DND-41 (cell line): Measurements from ENCODE around the gene PRKCE.

Experiments
- ATAC-seq: fragments of 200-7000 bp; cut with Tn5 transposase; 3 replicates; pipeline ENCODE4 v1.9.1; 2021; ENCODE audit warnings: low read depth; ENCODE audit not compliant: insufficient read depth
- DNase-seq: peaks from one replicate; pipeline ENCODE4 v3.0.0-alpha.2; 2020
- H2AFZ ChIP-seq: 2 replicates; pipeline ENCODE4 v1.6.0; 2012; ENCODE audit warnings: low read depth, low read length
- H3K27ac ChIP-seq: 2 replicates; pipeline ENCODE4 v1.5.1; 2012; ENCODE audit warnings: low read length, inconsistent platforms
- H3K27me3 ChIP-seq: fragments of 200-600 bp; sonication (generic); 2 replicates; pipeline ENCODE4 v1.6.0; 2012; ENCODE audit warnings: low read length, mild to moderate bottlenecking, inconsistent platforms; ENCODE audit not compliant: insufficient read depth, poor library complexity
- H3K36me3 ChIP-seq: 2 replicates; pipeline ENCODE4 v1.5.1; 2012; ENCODE audit warnings: low read length, inconsistent platforms; ENCODE audit not compliant: insufficient read depth
- H3K4me1 ChIP-seq: 2 replicates; pipeline ENCODE4 v1.5.1; 2012; ENCODE audit warnings: mild to moderate bottlenecking, low read length; ENCODE audit not compliant: insufficient read depth
- H3K4me2 ChIP-seq: 2 replicates; pipeline ENCODE4 v1.6.0; 2012; ENCODE audit warnings: mild to moderate bottlenecking, moderate library complexity, low read length, inconsistent platforms; ENCODE audit not compliant: insufficient read depth
- H3K4me3 ChIP-seq, 2 experiments: fragments of 200-600 bp in 1 of 2; shearing (Covaris generic) in 1 of 2; 2 replicates each; pipeline ENCODE4 v1.5.1; 2012 to 2016; ENCODE audit warnings: inconsistent platforms in 2 of 2, low read length in 2 of 2, mild to moderate bottlenecking in 2 of 2, low read depth in 1 of 2, moderate library complexity in 1 of 2
- H3K79me2 ChIP-seq: 2 replicates; pipeline ENCODE4 v1.6.0; 2012; ENCODE audit warnings: low read length, inconsistent platforms; ENCODE audit not compliant: insufficient read depth
- H3K9ac ChIP-seq: 2 replicates; pipeline ENCODE4 v1.6.0; 2012; ENCODE audit warnings: low read depth, mild to moderate bottlenecking, inconsistent platforms, low read length, moderate library complexity
- H3K9me3 ChIP-seq: 2 replicates; pipeline ENCODE4 v1.5.1; 2012; ENCODE audit warnings: low read length, moderate library complexity, mild to moderate bottlenecking, inconsistent platforms; ENCODE audit not compliant: insufficient read depth, severe bottlenecking
- H4K20me1 ChIP-seq: 2 replicates; pipeline ENCODE4 v1.6.0; 2012; ENCODE audit warnings: low read length; ENCODE audit not compliant: insufficient read depth
- EZH2 ChIP-seq: IDR thresholded peaks from 3 replicates; pipeline ENCODE4 v1.6.1; 2012; ENCODE audit warnings: borderline replicate concordance, low read depth, mild to moderate bottlenecking, moderate library complexity, low read length, inconsistent platforms; ENCODE audit not compliant: severe bottlenecking
- TF ChIP-seq, protein P1 (sequence below): IDR thresholded peaks from 2 replicates; pipeline ENCODE4 v1.5.1; 2012; ENCODE audit warnings: borderline replicate concordance, low read length, moderate library complexity, mild to moderate bottlenecking; ENCODE audit not compliant: poor library complexity, severe bottlenecking; ENCODE audit errors: extremely low read depth

The PRKCE gene

DNA sequence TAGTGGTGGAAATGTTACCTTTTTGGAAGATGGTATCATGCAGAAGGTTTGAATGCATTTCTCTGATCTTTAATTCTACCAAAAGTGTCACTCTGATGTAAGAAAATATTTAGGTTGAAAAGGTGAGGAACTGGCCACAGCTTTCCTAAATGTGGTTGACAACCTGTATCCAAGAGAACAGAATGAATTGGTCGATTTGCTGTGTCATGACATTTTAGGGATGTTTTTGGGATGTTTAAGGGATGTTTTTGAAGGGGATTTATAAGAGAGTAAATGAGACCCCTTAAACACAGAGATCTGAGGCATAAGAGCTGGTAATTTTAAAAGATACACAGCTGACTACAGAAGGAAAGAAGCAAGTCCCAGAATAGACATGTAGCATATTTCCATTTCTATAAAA lies 375.0 kb downstream of the PRKCE start:
- no peak for DNase-seq
- no peak overlapping the region for H3K4me3 ChIP-seq
- no peaks in the 10 kb centered on the region for H3K4me1 ChIP-seq
- H3K9me3 ChIP-seq, result no peaks in the 10 kb centered on the region
- no peak overlapping the region for H3K4me2 ChIP-seq
- ATAC-seq, result no peak
- no peaks in the 10 kb centered on the region for H4K20me1 ChIP-seq
- H3K79me2 ChIP-seq, result no peaks in the 10 kb centered on the region
- TF ChIP-seq EZH2, result no peak
- TF ChIP-seq, protein P1, sequence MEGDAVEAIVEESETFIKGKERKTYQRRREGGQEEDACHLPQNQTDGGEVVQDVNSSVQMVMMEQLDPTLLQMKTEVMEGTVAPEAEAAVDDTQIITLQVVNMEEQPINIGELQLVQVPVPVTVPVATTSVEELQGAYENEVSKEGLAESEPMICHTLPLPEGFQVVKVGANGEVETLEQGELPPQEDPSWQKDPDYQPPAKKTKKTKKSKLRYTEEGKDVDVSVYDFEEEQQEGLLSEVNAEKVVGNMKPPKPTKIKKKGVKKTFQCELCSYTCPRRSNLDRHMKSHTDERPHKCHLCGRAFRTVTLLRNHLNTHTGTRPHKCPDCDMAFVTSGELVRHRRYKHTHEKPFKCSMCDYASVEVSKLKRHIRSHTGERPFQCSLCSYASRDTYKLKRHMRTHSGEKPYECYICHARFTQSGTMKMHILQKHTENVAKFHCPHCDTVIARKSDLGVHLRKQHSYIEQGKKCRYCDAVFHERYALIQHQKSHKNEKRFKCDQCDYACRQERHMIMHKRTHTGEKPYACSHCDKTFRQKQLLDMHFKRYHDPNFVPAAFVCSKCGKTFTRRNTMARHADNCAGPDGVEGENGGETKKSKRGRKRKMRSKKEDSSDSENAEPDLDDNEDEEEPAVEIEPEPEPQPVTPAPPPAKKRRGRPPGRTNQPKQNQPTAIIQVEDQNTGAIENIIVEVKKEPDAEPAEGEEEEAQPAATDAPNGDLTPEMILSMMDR, result no peak
- no peaks in the 10 kb centered on the region for H3K27me3 ChIP-seq
- H3K9ac ChIP-seq, result no peak overlapping the region
- no peaks in the 10 kb centered on the region for H3K36me3 ChIP-seq
- no peak overlapping the region for H2AFZ ChIP-seq
- no peak overlapping the region for H3K27ac ChIP-seq

DNA sequence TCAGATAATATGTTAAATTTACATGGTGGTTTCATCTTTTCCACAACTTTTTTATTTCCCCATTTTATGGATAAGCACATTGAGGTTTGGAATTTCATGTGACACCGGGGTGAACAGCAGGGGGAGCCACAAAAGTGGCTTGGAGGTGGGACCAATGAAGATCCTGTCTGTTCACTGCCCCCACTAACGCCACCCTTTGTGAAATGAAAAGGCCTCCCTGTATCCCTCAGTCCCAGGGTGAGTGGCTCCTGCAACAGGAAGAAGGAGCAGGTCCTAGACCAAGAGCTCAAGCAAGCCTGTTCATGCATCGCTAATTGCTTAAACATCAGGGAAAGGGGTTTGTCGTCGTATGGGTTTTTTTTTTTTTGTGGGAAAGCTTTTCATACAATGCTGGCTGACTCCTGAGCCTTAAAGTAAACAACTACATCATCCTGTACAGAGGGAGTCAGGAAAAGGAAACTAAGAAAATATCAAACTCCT lies 377.9 kb downstream of the PRKCE start:
- DNase-seq, result no peak
- Histone ChIP-seq H3K4me1 (no peaks in the 10 kb centered on the region), H3K4me2 (no peak overlapping the region), H3K79me2 (no peaks in the 10 kb centered on the region), H3K9me3 (no peaks in the 10 kb centered on the region), H2AFZ (no peak overlapping the region), H4K20me1 (no peaks in the 10 kb centered on the region), H3K9ac (no peak overlapping the region), H3K4me3 (no peak overlapping the region), H3K27me3 (no peaks in the 10 kb centered on the region), H3K27ac (no peak overlapping the region), H3K36me3 (no peaks in the 10 kb centered on the region)
- TF ChIP-seq, protein P1, result peak; percentile 25
- no peak for TF ChIP-seq EZH2
- no peak for ATAC-seq

DNA sequence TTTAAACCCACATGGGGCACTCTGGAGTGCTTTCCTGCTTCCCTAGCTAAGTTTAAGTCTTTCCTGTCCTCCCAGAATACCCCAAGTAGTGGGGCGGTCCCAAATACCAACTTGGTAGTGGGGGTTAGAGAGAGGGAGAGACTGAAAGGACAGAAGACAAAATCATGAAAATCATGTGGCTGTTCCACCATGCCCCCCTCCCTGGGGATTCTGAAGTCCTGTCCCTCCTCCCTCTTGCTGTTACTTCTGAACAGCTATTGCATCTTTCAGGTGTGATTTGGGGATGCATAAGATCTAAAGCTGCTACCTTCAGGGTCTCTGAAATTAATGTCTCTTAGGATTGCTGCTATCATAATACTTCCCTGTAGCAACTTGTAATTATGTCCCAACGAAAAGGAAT lies 378.9 kb downstream of the PRKCE start:
- Histone ChIP-seq H3K4me1 (no peaks in the 10 kb centered on the region), H3K27ac (no peak overlapping the region), H3K36me3 (no peaks in the 10 kb centered on the region), H3K27me3 (no peaks in the 10 kb centered on the region), H4K20me1 (no peaks in the 10 kb centered on the region), H2AFZ (no peak overlapping the region), H3K4me3 (no peak overlapping the region), H3K9ac (no peak overlapping the region), H3K4me2 (no peak overlapping the region), H3K79me2 (no peaks in the 10 kb centered on the region), H3K9me3 (no peaks in the 10 kb centered on the region)
- ATAC-seq (no peak), DNase-seq (no peak)
- TF ChIP-seq, protein P1, result no peak
- no peak for TF ChIP-seq EZH2
